Measurements from ENCODE around the gene LRRC10B.

GRCh38 chr11:61524446-61524845 lies 15.9 kb downstream of the LRRC10B start:
- TF ChIP-seq CTCF (IDR thresholded peaks at IDR 0.05; ENCODE audit: poor library complexity): no peak
- TF ChIP-seq EZH2 (IDR thresholded peaks at IDR 0.05; ENCODE audit: borderline replicate concordance): no peak
- no peak for TF ChIP-seq EZH2phosphoT487 (IDR thresholded peaks at IDR 0.05; ENCODE audit: low read depth, severe bottlenecking, unreplicated experiment)
